Large intestine (tissue), 3 donors: Measurements from ENCODE around the gene EFR3B. TPM values are rescaled to one million over a fixed set of nuclear protein-coding genes. Genes with fewer than 3 reads are reported as not detected.
"Not testable (repeated sequence)": the region's sequence is repeated elsewhere in the genome, so short reads cannot be mapped to it uniquely, and the experiment has no call there.

Source experiments
- DNase-seq, 2 donors: peaks; one replicate each; pipeline versions ENCODE4 v3.0.0 to v3.0.0-alpha.2; 2013
- H3K27ac ChIP-seq: one replicate; pipeline ENCODE4 v1.5.1; 2013; ENCODE audit warnings: low read length
- H3K27me3 ChIP-seq: 2 replicates; pipeline ENCODE4 v1.6.1; 2013; ENCODE audit warnings: low read length; ENCODE audit not compliant: control insufficient read depth, insufficient read depth
- H3K36me3 ChIP-seq: 2 replicates; pipeline ENCODE4 v1.6.1; 2013; ENCODE audit warnings: low read length; ENCODE audit not compliant: control insufficient read depth, insufficient read depth
- H3K4me1 ChIP-seq: one replicate; pipeline ENCODE4 v1.6.1; 2013; ENCODE audit warnings: low read length; ENCODE audit not compliant: control insufficient read depth, insufficient read depth
- H3K4me3 ChIP-seq: one replicate; pipeline ENCODE4 v1.5.1; 2013; ENCODE audit warnings: low read length
- H3K9me3 ChIP-seq: one replicate; pipeline ENCODE4 v1.6.1; 2013; ENCODE audit warnings: mild to moderate bottlenecking, low read depth, low read length, moderate library complexity; ENCODE audit not compliant: control insufficient read depth
- WGBS: methylation state at CpG from one replicate; pipeline ENCODE4 v1.1.5; 2013; ENCODE audit warnings: low lambda C conversion rate; ENCODE audit not compliant: insufficient coverage; 5-methylcytosine and 5-hydroxymethylcytosine counted together
- polyA plus RNA-seq: library from polyadenylated mRNA; unstranded; fragments of 120-200 nt; gene quantifications from one replicate; pipeline ENCODE4 v1.2.1, GENCODE V29; 2013

The EFR3B gene
- polyA plus RNA-seq, 1 donor: 6.2 TPM

DNA sequence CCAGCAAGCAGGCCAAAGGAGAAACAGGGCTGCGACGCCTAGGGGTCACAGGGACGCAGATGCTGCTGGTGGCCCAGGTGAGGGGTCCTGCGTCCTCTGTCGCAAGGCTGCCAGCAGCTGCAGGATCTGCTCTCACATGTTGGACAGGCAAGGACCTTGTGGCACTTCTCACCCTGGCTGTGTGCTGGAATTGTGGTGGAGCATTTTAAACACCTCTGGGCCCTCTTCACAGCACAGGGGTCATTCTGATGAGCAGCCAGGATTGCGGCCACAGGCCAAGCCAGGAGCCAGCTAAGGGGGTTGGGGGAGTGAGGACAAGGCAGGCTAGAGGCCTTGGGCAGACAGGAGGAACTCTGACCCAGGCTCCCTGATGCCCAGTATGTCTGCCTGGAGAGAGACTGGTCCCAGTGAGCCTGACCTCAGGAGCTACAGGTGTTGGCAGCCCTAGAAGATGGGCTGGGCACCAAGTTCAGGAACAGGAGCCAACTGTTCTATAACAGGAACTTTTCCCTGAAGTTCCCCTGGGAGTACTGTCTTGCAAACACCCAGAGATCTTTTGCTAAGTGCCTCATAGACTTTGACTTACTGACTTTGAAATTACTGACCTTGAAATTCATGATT lies 40.2 kb downstream of the EFR3B start:
- no peak for DNase-seq
- H3K9me3 ChIP-seq: no peaks in the 10 kb centered on the region
- no CpG with 5 or more reads among the region's 6 CpGs for WGBS
- H3K27me3 ChIP-seq: no peaks in the 10 kb centered on the region
- peaks cover 12% of the 10 kb centered on the region for H3K4me1 ChIP-seq
- no peaks in the 10 kb centered on the region for H3K36me3 ChIP-seq
- H3K4me3 ChIP-seq: no peak overlapping the region
- no peak overlapping the region for H3K27ac ChIP-seq

DNA sequence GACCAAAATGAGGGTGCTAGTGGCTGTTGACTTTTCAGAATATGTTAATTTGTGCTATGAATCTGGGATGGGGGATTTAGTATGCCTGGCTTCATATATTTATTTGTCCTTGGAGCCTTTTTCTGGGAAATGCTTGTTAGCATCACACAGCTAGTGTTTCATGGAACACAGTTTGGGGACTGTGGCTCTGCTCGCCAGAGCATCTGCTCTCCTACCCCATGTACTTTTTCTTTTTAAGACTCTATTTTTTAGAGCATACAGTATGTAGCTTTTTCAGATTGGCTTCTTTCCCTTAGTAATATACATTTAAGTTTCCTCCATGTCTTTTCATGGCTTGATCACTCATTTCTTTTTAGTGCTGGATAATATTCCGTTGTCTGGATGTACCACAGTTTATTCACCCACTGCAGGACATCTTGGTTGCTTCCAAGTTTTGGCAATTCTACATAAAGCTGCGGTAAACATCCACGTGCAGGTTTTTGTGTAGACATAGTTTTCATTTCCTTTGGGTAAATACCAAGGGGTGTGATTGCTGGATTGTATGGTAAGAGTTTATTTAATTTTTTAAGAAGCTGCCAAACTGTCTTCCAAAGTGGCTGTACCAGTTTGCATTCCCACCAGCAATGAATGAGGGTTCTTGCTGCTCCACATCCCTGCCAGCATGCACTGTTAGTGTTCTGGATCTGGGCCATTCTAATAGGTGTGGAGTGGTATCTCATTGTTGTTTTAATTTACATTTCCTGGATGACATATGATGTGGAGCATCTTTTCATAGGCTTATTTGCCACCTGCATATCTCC lies 44.1 kb downstream of the EFR3B start:
- 100% methylated on average over 1 of the region's 4 CpGs for WGBS
- Histone ChIP-seq H3K36me3 (no peaks in the 10 kb centered on the region), H3K27me3 (no peaks in the 10 kb centered on the region), H3K4me3 (no peak overlapping the region), H3K27ac (no peak overlapping the region), H3K4me1 (no peaks in the 10 kb centered on the region), H3K9me3 (no peaks in the 10 kb centered on the region)
- DNase-seq: no peak

DNA sequence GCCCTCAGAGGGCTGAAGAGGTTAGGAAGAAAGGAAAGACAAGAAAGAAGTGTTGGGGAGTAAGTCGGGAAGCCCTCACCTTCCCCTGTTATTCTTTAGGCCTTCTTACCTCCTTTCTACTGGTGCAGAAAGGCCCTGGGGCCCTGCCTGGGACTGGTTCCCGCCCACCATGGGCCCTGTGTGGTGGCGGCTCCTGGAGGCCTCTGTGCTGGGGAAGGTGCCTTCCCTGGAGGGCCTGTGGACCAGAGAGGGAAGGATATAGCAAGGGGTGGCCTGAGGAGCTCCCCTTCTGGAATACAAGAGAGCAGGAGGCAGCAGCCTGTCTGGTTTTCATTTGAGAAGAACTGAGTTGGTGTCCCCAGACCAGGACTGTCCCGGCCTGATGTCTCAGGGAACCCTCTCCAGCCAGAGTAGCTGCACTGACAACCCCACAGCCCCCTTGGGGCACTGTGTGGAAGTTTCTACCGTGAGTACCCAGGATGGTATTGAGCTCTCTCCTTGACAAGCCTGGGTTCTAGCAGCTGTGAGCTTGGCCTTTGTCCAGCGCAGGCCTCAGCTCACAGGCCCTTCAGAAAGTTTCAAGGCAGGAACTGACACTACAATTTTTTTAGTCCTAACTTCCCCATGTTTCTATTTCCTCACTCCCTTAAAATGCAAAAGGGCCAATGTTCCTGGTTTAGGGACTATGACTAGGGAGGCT lies 47.1 kb downstream of the EFR3B start:
- no peaks in the 10 kb centered on the region for H3K9me3 ChIP-seq
- H3K27me3 ChIP-seq: no peaks in the 10 kb centered on the region
- WGBS: no CpG with 5 or more reads among the region's 6 CpGs
- H3K4me3 ChIP-seq: no peak overlapping the region
- H3K27ac ChIP-seq: no peak overlapping the region
- H3K36me3 ChIP-seq: no peaks in the 10 kb centered on the region
- DNase-seq: no peak
- no peaks in the 10 kb centered on the region for H3K4me1 ChIP-seq

DNA sequence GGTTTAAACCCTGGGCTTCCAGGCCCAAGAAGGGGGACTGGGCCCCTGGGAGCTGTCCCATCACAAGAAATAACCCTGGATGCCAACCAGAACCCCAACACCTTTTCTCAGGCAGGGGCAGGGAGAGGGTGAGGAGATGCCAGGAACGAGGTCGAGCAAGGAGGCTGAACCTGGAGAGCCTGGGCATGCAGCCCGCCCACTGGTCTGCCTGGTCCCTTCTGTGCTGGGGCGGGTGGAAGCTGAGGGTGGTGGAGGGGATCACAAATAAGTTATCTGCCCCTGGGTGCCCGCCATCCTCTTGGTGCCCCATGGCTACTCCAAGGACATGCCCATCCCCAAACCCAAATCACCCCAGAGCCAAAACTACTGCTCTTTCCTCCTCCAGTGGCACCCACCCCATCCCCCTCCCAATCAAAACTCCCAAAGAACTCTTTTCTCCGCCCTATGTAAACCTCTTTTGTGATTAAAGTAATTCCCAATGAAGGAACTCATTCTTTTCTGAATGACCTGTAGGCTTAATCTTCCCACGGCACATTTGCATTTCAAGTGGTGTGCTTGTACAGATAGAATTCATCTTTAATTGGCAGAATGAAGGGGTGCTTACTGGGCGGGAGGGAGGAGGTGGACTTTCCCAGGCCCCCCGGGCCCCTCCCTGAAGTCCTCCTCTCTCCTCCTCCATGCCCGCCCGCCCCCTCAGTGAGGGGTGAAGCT lies 47.9 kb downstream of the EFR3B start:
- Histone ChIP-seq H3K36me3 (no peaks in the 10 kb centered on the region), H3K27me3 (no peaks in the 10 kb centered on the region), H3K4me3 (no peak overlapping the region), H3K27ac (no peak overlapping the region), H3K4me1 (no peaks in the 10 kb centered on the region), H3K9me3 (no peaks in the 10 kb centered on the region)
- no peak for DNase-seq
- WGBS: 60% methylated on average over 1 of the region's 11 CpGs

DNA sequence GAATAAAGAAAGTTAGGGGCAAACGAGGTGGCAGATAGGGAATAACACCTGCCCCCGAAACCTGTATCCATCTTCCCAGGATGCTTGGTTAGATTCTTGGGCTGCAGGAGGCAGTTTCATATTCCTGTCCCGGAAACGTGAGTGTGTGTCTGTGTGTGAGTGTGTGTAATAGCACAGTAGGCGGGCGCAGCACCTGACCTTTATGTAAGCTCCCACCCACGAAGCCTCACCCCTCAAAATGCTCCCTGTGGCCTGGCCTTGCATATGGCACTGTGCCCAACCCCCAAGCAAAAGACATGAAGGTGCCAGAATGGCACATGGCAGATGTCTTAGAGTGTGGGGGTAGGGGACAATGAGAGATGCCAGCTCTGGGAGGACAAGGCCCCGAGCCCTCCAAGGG lies 48.9 kb downstream of the EFR3B start:
- no peaks in the 10 kb centered on the region for H3K4me1 ChIP-seq

DNA sequence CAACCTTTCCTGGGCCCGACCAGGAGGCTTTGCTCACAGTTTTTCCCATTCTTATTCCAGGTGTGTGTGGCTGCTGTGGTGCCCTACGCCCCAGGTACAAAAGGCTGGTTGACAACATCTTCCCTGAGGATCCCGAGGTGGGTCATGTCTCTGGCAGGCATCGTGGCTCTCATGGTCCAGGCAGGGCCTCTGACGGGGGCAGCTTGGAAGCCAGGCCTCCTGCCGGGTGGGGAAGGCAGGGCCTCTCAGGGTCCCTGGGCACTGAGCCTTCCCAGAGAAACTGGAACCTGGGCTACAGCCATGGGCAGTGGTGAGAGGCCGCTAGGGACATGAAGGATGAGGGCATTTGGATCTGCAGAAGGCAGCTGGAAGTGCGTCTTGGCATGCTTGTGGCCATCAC lies 49.4 kb downstream of the EFR3B start:
- no peak for DNase-seq
- Histone ChIP-seq H3K4me1 (no peaks in the 10 kb centered on the region), H3K4me3 (no peak overlapping the region), H3K27ac (no peak overlapping the region), H3K27me3 (no peaks in the 10 kb centered on the region), H3K9me3 (no peaks in the 10 kb centered on the region), H3K36me3 (no peaks in the 10 kb centered on the region)
- WGBS: no CpG with 5 or more reads among the region's 8 CpGs

More for the DNA sequence above, 48.9 kb downstream of the EFR3B start:
- no peaks in the 10 kb centered on the region for H3K36me3 ChIP-seq
- no peak for DNase-seq
- no peak overlapping the region for H3K4me3 ChIP-seq
- H3K9me3 ChIP-seq: no peaks in the 10 kb centered on the region
- H3K27me3 ChIP-seq: no peaks in the 10 kb centered on the region
- no peak overlapping the region for H3K27ac ChIP-seq
- 100% methylated on average over 1 of the region's 8 CpGs for WGBS

DNA sequence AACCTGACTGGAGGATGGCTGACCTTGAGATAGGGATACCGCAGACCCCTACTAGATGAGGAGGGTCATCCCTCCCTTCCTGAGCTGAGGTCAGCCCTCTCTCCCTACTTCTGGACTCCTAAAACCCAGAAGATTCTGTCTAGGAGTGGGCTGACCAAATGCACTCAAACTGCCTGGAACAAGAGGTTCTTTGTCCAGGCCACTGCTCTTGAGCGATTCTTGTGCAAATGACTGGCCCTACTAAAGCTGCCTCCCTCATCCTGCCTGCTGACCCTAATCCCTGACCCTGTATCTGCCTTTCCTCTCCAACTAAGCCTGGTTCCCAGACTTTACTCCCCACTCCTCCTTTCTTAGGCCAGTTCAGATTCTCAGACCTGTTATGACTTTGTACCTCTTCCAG lies 56.2 kb downstream of the EFR3B start:
- WGBS: no CpG with 5 or more reads among the region's 2 CpGs
- no peaks in the 10 kb centered on the region for H3K27me3 ChIP-seq
- DNase-seq: no peak
- H3K4me1 ChIP-seq: no peaks in the 10 kb centered on the region
- no peaks in the 10 kb centered on the region for H3K9me3 ChIP-seq
- no peak overlapping the region for H3K4me3 ChIP-seq
- no peak overlapping the region for H3K27ac ChIP-seq
- no peaks in the 10 kb centered on the region for H3K36me3 ChIP-seq

DNA sequence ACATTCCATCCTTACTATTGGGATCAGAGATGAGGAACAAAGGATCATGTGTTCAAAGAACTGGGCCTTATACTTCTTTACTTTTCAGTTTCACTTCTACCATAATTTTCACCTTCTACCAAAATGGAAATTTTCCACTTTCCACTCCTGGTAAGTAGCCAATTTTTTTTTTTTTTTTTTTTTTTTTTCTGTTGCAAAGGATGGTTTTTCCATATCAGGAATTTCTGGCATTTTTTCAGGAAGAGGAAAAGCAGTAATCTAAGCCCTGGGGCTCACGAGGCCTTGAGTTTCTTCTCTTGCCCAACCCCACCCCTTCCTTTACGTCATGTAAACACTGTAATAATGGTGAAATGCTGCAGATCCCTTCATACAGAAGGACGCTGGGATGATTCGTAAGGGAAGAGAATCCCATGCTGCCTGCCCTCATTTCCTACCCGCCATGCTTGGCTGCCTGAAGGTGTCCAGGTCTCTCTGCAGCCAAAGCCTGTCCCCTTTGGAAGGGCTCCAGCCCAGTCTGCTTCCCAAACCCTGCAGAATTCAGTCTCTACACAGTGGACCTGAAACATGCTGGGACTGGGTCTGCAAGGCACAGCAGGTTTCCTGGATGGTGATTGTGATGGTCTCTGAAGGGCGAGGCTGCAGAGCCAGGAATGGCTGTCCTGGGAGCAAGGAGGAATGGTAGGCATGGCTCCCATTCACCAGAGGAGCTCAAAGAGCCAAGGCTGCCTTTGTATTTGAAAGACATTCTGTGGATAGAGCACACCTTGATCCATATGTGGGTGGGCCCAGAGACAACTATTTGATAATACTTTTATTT lies 57.0 kb downstream of the EFR3B start:
- no peaks in the 10 kb centered on the region for H3K27me3 ChIP-seq
- WGBS: no CpG with 5 or more reads among the region's 6 CpGs
- no peaks in the 10 kb centered on the region for H3K4me1 ChIP-seq
- no peaks in the 10 kb centered on the region for H3K9me3 ChIP-seq
- peak; percentile 11 to 32 for DNase-seq
- no peaks in the 10 kb centered on the region for H3K36me3 ChIP-seq
- no peak overlapping the region for H3K4me3 ChIP-seq
- peak overlapping the region; percentile 26 for H3K27ac ChIP-seq

DNA sequence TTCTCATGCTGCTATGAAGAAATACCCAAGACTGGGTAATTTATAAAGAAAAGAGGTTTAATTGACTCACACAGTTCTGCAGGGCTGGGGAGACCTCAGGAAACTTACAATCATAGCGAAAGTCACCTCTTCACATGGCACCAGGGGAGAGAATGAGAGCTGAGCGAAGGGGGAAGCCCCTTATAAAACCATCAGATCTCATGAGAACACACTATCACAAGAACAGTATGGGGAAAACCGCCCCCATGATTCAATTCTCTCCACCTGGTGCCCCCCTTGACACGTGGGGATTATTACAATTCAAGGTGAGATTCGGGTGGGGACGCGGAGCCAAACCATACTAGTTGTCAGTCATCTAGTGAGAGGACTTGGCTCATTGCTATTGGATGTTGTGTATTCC lies 60.5 kb downstream of the EFR3B start:
- no CpG with 5 or more reads among the region's 7 CpGs for WGBS
- not testable (repeated sequence) for DNase-seq

More for the DNA sequence above, 60.5 kb downstream of the EFR3B start:
- H3K4me3 ChIP-seq, H3K27ac ChIP-seq, H3K4me1 ChIP-seq, H3K9me3 ChIP-seq, H3K27me3 ChIP-seq, H3K36me3 ChIP-seq: not testable (repeated sequence)
